ENCODE results near the gene GPAM. TPM values are rescaled to one million over a fixed set of nuclear protein-coding genes. Genes with fewer than 3 reads are reported as not detected.

Gene GPAM
- total and polyA plus RNA-seq, 10 of the 15 experiments (the other 5 are each of a cell fraction or from before 2014, with no cell fraction given): 3.3 to 9.4 (median 7.4) TPM

DNA sequence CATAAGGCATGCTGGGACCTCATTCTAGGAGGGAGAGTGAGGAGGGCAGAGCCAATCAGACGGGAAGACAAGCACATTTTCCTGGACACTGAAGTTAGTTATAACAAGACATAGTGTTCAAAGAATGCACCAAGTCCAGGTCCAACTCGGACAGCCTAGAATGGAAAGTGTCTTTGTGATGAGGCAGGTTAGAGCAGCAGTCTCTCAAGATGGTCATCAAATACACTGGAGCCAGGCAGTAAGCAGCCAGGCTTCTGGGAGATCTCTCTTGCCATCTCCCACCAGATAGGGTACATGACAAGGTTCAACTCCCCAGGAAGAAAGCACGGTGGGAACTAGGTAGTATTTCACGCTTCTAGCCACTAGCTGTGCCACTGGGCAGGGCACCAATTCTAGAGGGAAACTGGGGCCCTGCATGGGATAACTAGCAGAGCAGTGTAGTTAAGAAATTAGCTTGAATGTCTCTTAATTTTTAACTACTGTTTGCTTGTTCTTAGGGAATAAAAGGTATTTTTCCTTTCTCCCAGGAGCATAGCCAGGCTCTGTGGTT, 7.6 kb upstream of the GPAM start:
- Histone ChIP-seq H2AFZ (ENCODE audit: control insufficient read depth, low read depth, low read length) (no peak overlapping the region), H3K9me3 (replicated peaks; ENCODE audit: control insufficient read depth, insufficient read depth, low read length) (peaks cover 3% of the 10 kb centered on the region; the same call in 1 of the 3 replicates), H3K36me3 (ENCODE audit: control insufficient read depth in 2 of 2, insufficient read depth in 2 of 2, low read length in 1 of 2) (no peaks in the 10 kb centered on the region), H3K4me1 (ENCODE audit: control insufficient read depth, insufficient read depth, low read length) (no peaks in the 10 kb centered on the region), H3K4me2 (ENCODE audit: control insufficient read depth, insufficient read depth) (no peak overlapping the region), H3K27me3 (replicated peaks in 1 of 2; ENCODE audit: control insufficient read depth in 2 of 2, insufficient read depth in 2 of 2, low read length in 1 of 2) (no peaks in the 10 kb centered on the region), H3K79me2 (ENCODE audit: control insufficient read depth, insufficient read depth, low read length) (no peaks in the 10 kb centered on the region), H4K20me1 (ENCODE audit: control insufficient read depth, insufficient read depth) (no peaks in the 10 kb centered on the region), H3K27ac (ENCODE audit: control insufficient read depth, insufficient read depth) (no peak overlapping the region), H3K4me3 (no peak overlapping the region), H3K9ac (ENCODE audit: control insufficient read depth, insufficient read depth, low read length) (no peak overlapping the region)
- intact Hi-C loops (cut with micrococcal nuclease; ENCODE audit: unreplicated experiment) (no loop called here), in situ Hi-C loops (cut with MboI) (no loop called here)
- 43% methylated on average over 4 of the region's 4 CpGs for WGBS (ENCODE audit: insufficient coverage, insufficient replicate concordance, low lambda C conversion rate, missing lambda C conversion rate)
- TF ChIP-seq YBX1 (IDR thresholded peaks at IDR 0.05) (no peak), ATF7 (IDR thresholded peaks at IDR 0.05; ENCODE audit: low read depth) (no peak), NFYA (IDR thresholded peaks at IDR 0.05; ENCODE audit: borderline replicate concordance, low read depth, low read length) (no peak), MEF2B (IDR thresholded peaks at IDR 0.05; ENCODE audit: partially characterized antibody, poor library complexity, severe bottlenecking) (no peak), SUZ12 (IDR thresholded peaks at IDR 0.05; ENCODE audit: unreplicated experiment) (no peak)
- ChIA-PET SMC1A (ENCODE audit: uncharacterized antibody, unreplicated experiment) (interaction anchor here (0.9 to 1.6 kb wide), 2 partner anchors 11 to 21 kb away, joined by 3 read pairs; no protein-coding TSS in a partner anchor), RAD21 (ENCODE audit: unreplicated experiment) (no interaction called here), CTCF (interaction anchor here (1.1 to 2.0 kb wide), 2 partner anchors 10 to 27 kb away, joined by 3 to 6 read pairs; no protein-coding TSS in a partner anchor), POLR2A (no interaction called here)
- FAIRE-seq: no peak
- no TSS peak for BruUV-seq (replicated peaks)
- no peak for ATAC-seq
- no peak for DNase-seq (ENCODE audit: low read depth, low spot score)

DNA sequence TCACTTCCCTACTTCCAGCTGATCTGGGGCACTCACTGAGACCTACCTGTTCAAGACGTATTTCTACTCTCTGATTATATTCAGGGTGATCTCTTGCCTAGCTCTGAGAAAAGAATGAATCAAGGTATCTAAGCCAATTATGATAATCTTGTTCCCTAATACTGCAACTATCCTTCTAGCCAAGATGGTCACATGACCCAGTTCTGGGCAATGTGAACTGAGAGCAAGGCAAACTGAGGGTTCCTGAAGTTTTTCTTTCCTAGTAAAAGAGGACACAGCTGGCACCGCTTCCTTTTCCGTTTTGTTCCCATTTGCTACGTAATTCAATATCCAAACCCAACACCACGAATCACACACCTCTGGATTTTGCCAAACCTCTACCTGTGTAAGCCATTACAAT, 5.9 kb upstream of the GPAM start:
- ChIA-PET CTCF (interaction anchor here (1.7 kb wide), 1 partner anchor 186 kb away, joined by 4 read pairs; no protein-coding TSS in a partner anchor), RAD21 (ENCODE audit: unreplicated experiment) (no interaction called here), POLR2A (no interaction called here), SMC1A (ENCODE audit: uncharacterized antibody, unreplicated experiment) (interaction anchor here (1.6 kb wide), 1 partner anchor 19 kb away, joined by 3 read pairs; no protein-coding TSS in a partner anchor)
- DNase-seq (ENCODE audit: low read depth, low spot score) (no peak), FAIRE-seq (no peak), ATAC-seq (no peak)
- H3K9me3 ChIP-seq (replicated peaks; ENCODE audit: control insufficient read depth, insufficient read depth, low read length): peaks cover 3% of the 10 kb centered on the region; the same call in 2 of the 3 replicates
- in situ Hi-C loops (cut with MboI) (no loop called here), intact Hi-C loops (cut with micrococcal nuclease; ENCODE audit: unreplicated experiment) (loop anchor here (10.0 kb wide), 1 partner anchor 265 kb away; no protein-coding TSS in a partner anchor)
- H3K9ac ChIP-seq (ENCODE audit: control insufficient read depth, insufficient read depth, low read length): no peak overlapping the region
- no peak overlapping the region for H3K4me2 ChIP-seq (ENCODE audit: control insufficient read depth, insufficient read depth)
- H3K4me3 ChIP-seq: no peak overlapping the region
- H4K20me1 ChIP-seq (ENCODE audit: control insufficient read depth, insufficient read depth): no peaks in the 10 kb centered on the region
- WGBS (ENCODE audit: insufficient coverage, insufficient replicate concordance, low lambda C conversion rate, missing lambda C conversion rate): 69% methylated on average over 5 of the region's 5 CpGs
- no peak overlapping the region for H3K27ac ChIP-seq (ENCODE audit: control insufficient read depth, insufficient read depth)
- no TSS peak for BruUV-seq (replicated peaks)
- no peaks in the 10 kb centered on the region for H3K27me3 ChIP-seq (replicated peaks in 1 of 2; ENCODE audit: control insufficient read depth in 2 of 2, insufficient read depth in 2 of 2, low read length in 1 of 2)
- no peaks in the 10 kb centered on the region for H3K4me1 ChIP-seq (ENCODE audit: control insufficient read depth, insufficient read depth, low read length)
- no peaks in the 10 kb centered on the region for H3K36me3 ChIP-seq (ENCODE audit: control insufficient read depth in 2 of 2, insufficient read depth in 2 of 2, low read length in 1 of 2)
- no peak overlapping the region for H2AFZ ChIP-seq (ENCODE audit: control insufficient read depth, low read depth, low read length)
- H3K79me2 ChIP-seq (ENCODE audit: control insufficient read depth, insufficient read depth, low read length): no peaks in the 10 kb centered on the region
- TF ChIP-seq, protein P1, sequence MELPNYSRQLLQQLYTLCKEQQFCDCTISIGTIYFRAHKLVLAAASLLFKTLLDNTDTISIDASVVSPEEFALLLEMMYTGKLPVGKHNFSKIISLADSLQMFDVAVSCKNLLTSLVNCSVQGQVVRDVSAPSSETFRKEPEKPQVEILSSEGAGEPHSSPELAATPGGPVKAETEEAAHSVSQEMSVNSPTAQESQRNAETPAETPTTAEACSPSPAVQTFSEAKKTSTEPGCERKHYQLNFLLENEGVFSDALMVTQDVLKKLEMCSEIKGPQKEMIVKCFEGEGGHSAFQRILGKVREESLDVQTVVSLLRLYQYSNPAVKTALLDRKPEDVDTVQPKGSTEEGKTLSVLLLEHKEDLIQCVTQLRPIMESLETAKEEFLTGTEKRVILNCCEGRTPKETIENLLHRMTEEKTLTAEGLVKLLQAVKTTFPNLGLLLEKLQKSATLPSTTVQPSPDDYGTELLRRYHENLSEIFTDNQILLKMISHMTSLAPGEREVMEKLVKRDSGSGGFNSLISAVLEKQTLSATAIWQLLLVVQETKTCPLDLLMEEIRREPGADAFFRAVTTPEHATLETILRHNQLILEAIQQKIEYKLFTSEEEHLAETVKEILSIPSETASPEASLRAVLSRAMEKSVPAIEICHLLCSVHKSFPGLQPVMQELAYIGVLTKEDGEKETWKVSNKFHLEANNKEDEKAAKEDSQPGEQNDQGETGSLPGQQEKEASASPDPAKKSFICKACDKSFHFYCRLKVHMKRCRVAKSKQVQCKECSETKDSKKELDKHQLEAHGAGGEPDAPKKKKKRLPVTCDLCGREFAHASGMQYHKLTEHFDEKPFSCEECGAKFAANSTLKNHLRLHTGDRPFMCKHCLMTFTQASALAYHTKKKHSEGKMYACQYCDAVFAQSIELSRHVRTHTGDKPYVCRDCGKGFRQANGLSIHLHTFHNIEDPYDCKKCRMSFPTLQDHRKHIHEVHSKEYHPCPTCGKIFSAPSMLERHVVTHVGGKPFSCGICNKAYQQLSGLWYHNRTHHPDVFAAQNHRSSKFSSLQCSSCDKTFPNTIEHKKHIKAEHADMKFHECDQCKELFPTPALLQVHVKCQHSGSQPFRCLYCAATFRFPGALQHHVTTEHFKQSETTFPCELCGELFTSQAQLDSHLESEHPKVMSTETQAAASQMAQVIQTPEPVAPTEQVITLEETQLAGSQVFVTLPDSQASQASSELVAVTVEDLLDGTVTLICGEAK (IDR thresholded peaks at IDR 0.05; ENCODE audit: borderline replicate concordance): no peak
- TF ChIP-seq SRF (IDR thresholded peaks at IDR 0.05; ENCODE audit: low read depth in 2 of 2, low read length in 2 of 2): no peak
- no peak for TF ChIP-seq SP1 (IDR thresholded peaks at IDR 0.05; ENCODE audit: low read depth, low read length)
- no peak for TF ChIP-seq RB1 (IDR thresholded peaks at IDR 0.05; ENCODE audit: borderline replicate concordance)
- no peak for TF ChIP-seq CHD2 (IDR thresholded peaks at IDR 0.05; ENCODE audit: borderline replicate concordance, low read depth, low read length)
- TF ChIP-seq LARP7 (IDR thresholded peaks at IDR 0.05): no peak
- TF ChIP-seq NR2C2 (IDR thresholded peaks at IDR 0.05; ENCODE audit: borderline replicate concordance, control insufficient read depth, insufficient read length, low read depth): no peak
- no peak for TF ChIP-seq MTA2 (IDR thresholded peaks at IDR 0.05; ENCODE audit: low read depth)
- TF ChIP-seq NR2C1 (IDR thresholded peaks at IDR 0.05): no peak
- TF ChIP-seq IKZF2 (IDR thresholded peaks at IDR 0.05): no peak
